H1 (cell line): Measurements from ENCODE around the gene ING4. TPM values are rescaled to one million over a fixed set of nuclear protein-coding genes. Genes with fewer than 3 reads are reported as not detected.

ENCODE experiments used
- CTCF ChIA-PET: fragments of 300-600 bp; sonication (Branson Sonifier 250); formaldehyde crosslinking; loops from one replicate; lab custom pipeline; 2021; ENCODE audit not compliant: partially characterized antibody; lab: Charles Lee
- POLR2A ChIA-PET: fragments of 300-600 bp; sonication (Branson Sonifier 250); formaldehyde crosslinking; loops from one replicate; lab custom pipeline; 2021; ENCODE audit warnings: inconsistent platforms; ENCODE audit not compliant: partially characterized antibody; lab: Charles Lee
- DNase-seq, 2 experiments: peaks; one replicate each; pipeline versions ENCODE4 v3.0.0 to v3.0.0-alpha.2; 2010 to 2022; ENCODE audit warnings: low spot score in 2 of 2, low read depth in 1 of 2, mixed read lengths in 1 of 2
- FAIRE-seq: peaks from 2 replicates; lab custom pipeline; 2011; peaks lifted over from hg19 to GRCh38; lab: Jason Lieb, UNC
- H2AFZ ChIP-seq: 2 replicates; pipeline ENCODE4 v1.8.1; 2012; ENCODE audit warnings: low read length, inconsistent platforms
- H2AK5ac ChIP-seq: 2 replicates; pipeline ENCODE4 v1.6.1; 2013; ENCODE audit warnings: low read depth, low read length
- H2BK120ac ChIP-seq: replicated peaks from 2 replicates; pipeline ENCODE3; 2013; ENCODE audit warnings: low read depth, low read length, inconsistent platforms
- H2BK12ac ChIP-seq: 2 replicates; pipeline ENCODE4 v1.6.1; 2013; ENCODE audit warnings: low read depth, low read length
- H2BK15ac ChIP-seq: 2 replicates; pipeline ENCODE4 v1.6.1; 2013; ENCODE audit warnings: low read length
- H2BK20ac ChIP-seq: 2 replicates; pipeline ENCODE4 v1.6.1; 2013; ENCODE audit warnings: low read length
- H2BK5ac ChIP-seq: 2 replicates; pipeline ENCODE4 v1.6.1; 2013; ENCODE audit warnings: low read depth, low read length
- H3K14ac ChIP-seq: 2 replicates; pipeline ENCODE4 v1.6.1; 2013; ENCODE audit warnings: inconsistent platforms; ENCODE audit not compliant: insufficient read length
- H3K18ac ChIP-seq: 2 replicates; pipeline ENCODE4 v1.6.1; 2013; ENCODE audit warnings: low read length; ENCODE audit errors: extremely low read depth
- H3K23ac ChIP-seq: 2 replicates; pipeline ENCODE4 v1.6.1; 2013; ENCODE audit warnings: inconsistent platforms; ENCODE audit not compliant: insufficient read length
- H3K23me2 ChIP-seq: 2 replicates; pipeline ENCODE4 v1.6.1; 2013; ENCODE audit warnings: low read depth, low read length
- H3K27ac ChIP-seq: 2 replicates; pipeline ENCODE4 v1.6.1; 2011; ENCODE audit warnings: low read depth, low read length, inconsistent platforms
- H3K27me3 ChIP-seq, 4 experiments: replicated peaks in 1 of 4; 1 replicate in 1 of 4; 2 replicates in 3 of 4; pipeline versions ENCODE4 v1.6.1 to v1.8.1; 2011 to 2013; ENCODE audit warnings: low read length in 3 of 4, mild to moderate bottlenecking in 3 of 4, inconsistent platforms in 2 of 4, mixed read lengths in 2 of 4, moderate library complexity in 1 of 4; ENCODE audit not compliant: control insufficient read depth in 3 of 4, insufficient read depth in 3 of 4; ENCODE audit errors: extremely low read depth in 1 of 4
- H3K36me3 ChIP-seq, 4 experiments: 2 replicates each; pipeline versions ENCODE4 v1.6.1 to v1.8.1; 2011 to 2013; ENCODE audit warnings: mild to moderate bottlenecking in 4 of 4, low read length in 3 of 4, moderate library complexity in 2 of 4, control low read depth in 1 of 4, inconsistent platforms in 1 of 4; ENCODE audit not compliant: insufficient read depth in 4 of 4, control insufficient read depth in 2 of 4
- H3K4ac ChIP-seq: replicated peaks from 2 replicates; pipeline ENCODE3; 2013; ENCODE audit warnings: low read length, low read depth, mixed read lengths, inconsistent platforms; ENCODE audit not compliant: insufficient read length
- H3K4me1 ChIP-seq, 4 experiments: replicated peaks in 1 of 4; 1 replicate in 1 of 4; 2 replicates in 3 of 4; pipeline versions ENCODE4 v1.6.1 to v1.8.1; 2011 to 2013; ENCODE audit warnings: low read length in 3 of 4, inconsistent platforms in 2 of 4, mixed read lengths in 1 of 4; ENCODE audit not compliant: insufficient read depth in 4 of 4, control insufficient read depth in 3 of 4
- H3K4me2 ChIP-seq, 2 experiments: 2 replicates each; pipeline versions ENCODE4 v1.6.1 to v1.8.1; 2011 to 2013; ENCODE audit warnings: low read depth in 2 of 2, low read length in 2 of 2, control low read depth in 1 of 2, inconsistent platforms in 1 of 2, mild to moderate bottlenecking in 1 of 2; ENCODE audit not compliant: insufficient read depth in 1 of 2
- H3K4me3 ChIP-seq, 4 experiments: fragments of 200-600, 300-600 bp in 1 of 4; sonication (generic), shearing (Covaris generic), sonication (Bioruptor Twin) in 1 of 4; 2 replicates each; pipeline versions ENCODE4 v1.5.1 to v1.8.1; 2011 to 2016; ENCODE audit warnings: low read length in 4 of 4, low read depth in 3 of 4, control low read depth in 2 of 4, inconsistent platforms in 2 of 4, mild to moderate bottlenecking in 2 of 4, mixed read lengths in 1 of 4, moderate library complexity in 1 of 4; ENCODE audit not compliant: insufficient read depth in 2 of 4; ENCODE audit errors: extremely low read depth in 1 of 4
- H3K56ac ChIP-seq: replicated peaks from 2 replicates; pipeline ENCODE3; 2013; ENCODE audit warnings: low read depth, mild to moderate bottlenecking, mixed read lengths, low read length, inconsistent platforms; ENCODE audit not compliant: insufficient read length
- H3K79me1 ChIP-seq: 2 replicates; pipeline ENCODE4 v1.6.1; 2013; ENCODE audit warnings: low read depth, low read length, control low read depth
- H3K79me2 ChIP-seq, 2 experiments: 2 replicates each; pipeline versions ENCODE4 v1.6.1 to v1.8.1; 2012 to 2013; ENCODE audit warnings: low read length in 2 of 2, mild to moderate bottlenecking in 2 of 2, inconsistent platforms in 1 of 2; ENCODE audit not compliant: insufficient read depth in 2 of 2, control insufficient read depth in 1 of 2
- H3K9ac ChIP-seq, 4 experiments: replicated peaks in 1 of 4; 1 replicate in 1 of 4; 2 replicates in 3 of 4; pipeline versions ENCODE4 v1.6.1 to v1.8.1; 2011 to 2013; ENCODE audit warnings: low read depth in 3 of 4, low read length in 3 of 4, control low read depth in 2 of 4, mild to moderate bottlenecking in 2 of 4, moderate library complexity in 2 of 4, inconsistent platforms in 1 of 4; ENCODE audit errors: extremely low read depth in 1 of 4
- H3K9me3 ChIP-seq, 2 experiments: 2 replicates each; pipeline versions ENCODE4 v1.6.1 to v1.8.1; 2012 to 2013; ENCODE audit warnings: mild to moderate bottlenecking in 2 of 2, moderate library complexity in 2 of 2, control low read depth in 1 of 2, inconsistent platforms in 1 of 2, low read depth in 1 of 2, low read length in 1 of 2, mixed read lengths in 1 of 2; ENCODE audit not compliant: insufficient read depth in 2 of 2
- H4K20me1 ChIP-seq, 2 experiments: replicated peaks in 1 of 2; 2 replicates each; pipeline versions ENCODE3 to v1.8.1; 2011 to 2013; ENCODE audit warnings: inconsistent platforms in 2 of 2, low read length in 2 of 2, mild to moderate bottlenecking in 1 of 2; ENCODE audit not compliant: insufficient read depth in 2 of 2, control insufficient read depth in 1 of 2
- H4K5ac ChIP-seq: 2 replicates; pipeline ENCODE4 v1.6.1; 2013; ENCODE audit warnings: low read length, low read depth, mixed read lengths, inconsistent platforms; ENCODE audit not compliant: insufficient read length
- H4K8ac ChIP-seq: 2 replicates; pipeline ENCODE4 v1.8.0; 2013; ENCODE audit warnings: mild to moderate bottlenecking, moderate library complexity, low read length, inconsistent platforms; ENCODE audit not compliant: insufficient read depth; ENCODE audit errors: extremely low read depth
- H4K91ac ChIP-seq: replicated peaks from 2 replicates; pipeline ENCODE3; 2013; ENCODE audit warnings: low read length, mixed read lengths, inconsistent platforms; ENCODE audit not compliant: insufficient read length
- WGBS, 2 experiments: shearing (Covaris generic) in 1 of 2; methylation state at CpG; one replicate each; pipeline versions ENCODE4 v1.1.6 to v1.1.7; 2013 to 2015; ENCODE audit warnings: low lambda C conversion rate in 2 of 2, mixed read lengths in 2 of 2, inconsistent platforms in 1 of 2, low coverage in 1 of 2, missing lambda C conversion rate in 1 of 2; ENCODE audit not compliant: insufficient replicate concordance in 2 of 2, insufficient coverage in 1 of 2, insufficient read length in 1 of 2; ENCODE audit errors: extremely low coverage in 1 of 2, missing lambda C conversion rate in 1 of 2; 5-methylcytosine and 5-hydroxymethylcytosine counted together
- polyA plus RNA-seq, 7 experiments: library from polyadenylated mRNA; depleted of rRNA in 3 of 7; stranded (reverse) in 5 of 7; unstranded in 2 of 7; fragments of >200 nt in 5 of 7; fragments of 200-250 nt in 2 of 7; gene quantifications; 1 replicate in 5 of 7; 2 replicates in 1 of 7; 4 replicates in 1 of 7; pipeline versions ENCODE4 v1.2.1 to v1.2.3, GENCODE V29; 2011 to 2013; ENCODE audit warnings: missing spikeins in 2 of 7, mixed read lengths in 2 of 7
- total RNA-seq: library from RNA; stranded (reverse); fragmentation: NEBNext Ultra II Directional; extraction: Animal tissue kit (Norgen Biotek cat#: 25700); gene quantifications from 2 replicates; pipeline ENCODE4 v1.2.1, GENCODE V29; 2021

The ING4 gene
- total and polyA plus RNA-seq, 2 of the 8 experiments (the other 6 are each of a cell fraction or from before 2014, with no cell fraction given) = 22.9 to 28.6 TPM

DNA sequence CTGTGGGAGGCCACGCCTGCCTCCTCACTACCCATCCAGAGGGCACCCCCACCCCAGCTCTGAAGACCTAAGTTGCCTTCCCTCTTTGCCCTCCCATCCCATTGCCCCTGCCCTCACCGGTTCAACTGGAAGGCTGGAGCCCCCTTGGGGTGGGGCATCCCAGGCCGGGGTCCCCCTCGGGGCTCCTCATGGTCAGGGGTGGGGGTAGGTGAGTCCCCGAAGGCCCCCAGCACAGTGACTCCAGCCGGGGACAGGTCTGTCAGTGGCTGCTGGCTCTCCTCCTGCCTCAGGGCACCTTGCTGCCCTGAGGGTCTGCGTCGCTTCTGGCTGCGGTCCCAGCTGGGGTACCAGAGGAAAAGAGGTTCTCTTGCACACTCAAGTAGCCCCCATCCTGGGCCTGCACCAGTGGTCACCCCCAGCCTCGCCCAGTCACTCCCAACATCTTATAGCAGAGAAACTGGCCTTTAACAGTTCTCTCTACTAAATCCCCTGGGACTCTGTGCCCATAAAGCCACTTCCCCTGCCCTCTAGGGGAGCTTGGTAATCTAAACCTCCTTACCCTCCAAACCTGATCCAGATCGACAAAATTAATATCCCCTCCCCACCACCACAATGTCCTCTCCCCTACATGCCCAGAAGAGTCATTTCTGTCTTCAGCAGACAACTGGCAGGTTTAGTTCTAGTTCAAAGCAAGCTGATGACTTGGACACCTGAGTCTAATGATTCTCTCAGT lies 32.6 kb upstream of the ING4 start:
- Histone ChIP-seq H3K9me3 (no peaks in the 10 kb centered on the region), H4K5ac (no peak overlapping the region), H3K4me3 (no peak overlapping the region), H2BK20ac (no peak overlapping the region), H3K79me2 (no peaks in the 10 kb centered on the region), H2BK12ac (no peak overlapping the region), H3K23me2 (peaks cover 11% of the 10 kb centered on the region), H3K9ac (no peak overlapping the region), H2BK5ac (no peak overlapping the region), H3K4me1 (peaks cover 0 to 4% (median 2%) of the 10 kb centered on the region in 4 experiments; a peak in 1 of 7 replicates), H3K79me1 (no peaks in the 10 kb centered on the region; the same call in 1 of the 2 replicates), H3K4me2 (no peak overlapping the region), H2AK5ac (no peak overlapping the region), H3K27ac (no peak overlapping the region), H3K23ac (no peak overlapping the region), H2BK15ac (no peak overlapping the region), H3K27me3 (peaks cover 0 to 6% (median 4%) of the 10 kb centered on the region in 4 experiments; a peak in 2 of 7 replicates), H4K91ac (no peak overlapping the region), H4K8ac (no peak overlapping the region; the same call in 1 of the 2 replicates), H3K14ac (no peak overlapping the region), H3K18ac (no peak overlapping the region), H2AFZ (no peak overlapping the region), H2BK120ac (no peak overlapping the region), H3K36me3 (peaks cover 0 to 3% (median 1%) of the 10 kb centered on the region in 4 experiments; a peak in 1 of 8 replicates), H3K4ac (no peak overlapping the region), H3K56ac (no peak overlapping the region), H4K20me1 (no peaks in the 10 kb centered on the region)
- DNase-seq (no peak), FAIRE-seq (no peak)
- POLR2A ChIA-PET = interaction anchor here (0.7 to 2.2 kb wide), 9 partner anchors 20 to 327 kb away, joined by 3 to 11 read pairs (median 5); partner anchors contain the start of gene GAPDH
- WGBS, 2 experiments = 91% methylated on average over 11 of the region's 11 CpGs; no CpG with 5 or more reads in 1 of the 2 experiments
- CTCF ChIA-PET = interaction anchor here (0.6 to 4.5 kb wide), 16 partner anchors 11 to 249 kb away, joined by 3 to 39 read pairs (median 4); partner anchors contain the start of genes C12orf57, LPAR5 and RNU7-1
